Activated T-cell treated with anti-CD3 and anti-CD28 coated beads, Interleukin-2, amount 50 U/mL, for 48 hours (primary cell): Measurements from ENCODE around the gene BNC2.

Experiments
- DNase-seq, 2 experiments: peaks; one replicate each; pipeline ENCODE4 v3.0.0-alpha.2; 2020

BNC2 gene

GRCh38 chr9:16811987-16812685, 58.3 kb downstream of the BNC2 start:
- DNase-seq = no peak

- no peak for DNase-seq
Observed at GRCh38 chr9:16809912-16810610, 60.4 kb downstream of the BNC2 start.

GRCh38 chr9:16806674-16807073, 63.8 kb downstream of the BNC2 start:
- DNase-seq = no peak

- DNase-seq = no peak
Observed at GRCh38 chr9:16803648-16804047, 66.8 kb downstream of the BNC2 start.

GRCh38 chr9:16801871-16802466, 68.5 kb downstream of the BNC2 start:
- DNase-seq = no peak

- no peak for DNase-seq
Observed at GRCh38 chr9:16796304-16796825, 74.1 kb downstream of the BNC2 start.

GRCh38 chr9:16794871-16795639, 75.4 kb downstream of the BNC2 start:
- DNase-seq = no peak

GRCh38 chr9:16794103-16794502, 76.4 kb downstream of the BNC2 start:
- DNase-seq = no peak

- no peak for DNase-seq
Observed at GRCh38 chr9:16787724-16788123, 82.7 kb downstream of the BNC2 start.

GRCh38 chr9:16784002-16784401, 86.5 kb downstream of the BNC2 start:
- DNase-seq = no peak

- DNase-seq = no peak
Observed at GRCh38 chr9:16782490-16782889, 88.0 kb downstream of the BNC2 start.

- DNase-seq = no peak
Observed at GRCh38 chr9:16775330-16775729, 95.1 kb downstream of the BNC2 start.

GRCh38 chr9:16773617-16774016, 96.9 kb downstream of the BNC2 start:
- no peak for DNase-seq

- no peak for DNase-seq
Observed at GRCh38 chr9:16773116-16773515, 97.4 kb downstream of the BNC2 start.

- DNase-seq = no peak
Observed at GRCh38 chr9:16771356-16771755, 99.1 kb downstream of the BNC2 start.

- no peak for DNase-seq
Observed at GRCh38 chr9:16769291-16769690, 101.2 kb downstream of the BNC2 start.

GRCh38 chr9:16768816-16769215, 101.7 kb downstream of the BNC2 start:
- no peak for DNase-seq

GRCh38 chr9:16767366-16767765, 103.1 kb downstream of the BNC2 start:
- DNase-seq = no peak

GRCh38 chr9:16763946-16764345, 106.5 kb downstream of the BNC2 start:
- DNase-seq = no peak

- no peak for DNase-seq
Observed at GRCh38 chr9:16755467-16756160, 114.9 kb downstream of the BNC2 start.

GRCh38 chr9:16754662-16755061, 115.8 kb downstream of the BNC2 start:
- DNase-seq = no peak

GRCh38 chr9:16753256-16753655, 117.2 kb downstream of the BNC2 start:
- no peak for DNase-seq

- DNase-seq = no peak
Observed at GRCh38 chr9:16752601-16753000, 117.9 kb downstream of the BNC2 start.
